ENCODE results near the gene BRD3.

Gene BRD3

DNA sequence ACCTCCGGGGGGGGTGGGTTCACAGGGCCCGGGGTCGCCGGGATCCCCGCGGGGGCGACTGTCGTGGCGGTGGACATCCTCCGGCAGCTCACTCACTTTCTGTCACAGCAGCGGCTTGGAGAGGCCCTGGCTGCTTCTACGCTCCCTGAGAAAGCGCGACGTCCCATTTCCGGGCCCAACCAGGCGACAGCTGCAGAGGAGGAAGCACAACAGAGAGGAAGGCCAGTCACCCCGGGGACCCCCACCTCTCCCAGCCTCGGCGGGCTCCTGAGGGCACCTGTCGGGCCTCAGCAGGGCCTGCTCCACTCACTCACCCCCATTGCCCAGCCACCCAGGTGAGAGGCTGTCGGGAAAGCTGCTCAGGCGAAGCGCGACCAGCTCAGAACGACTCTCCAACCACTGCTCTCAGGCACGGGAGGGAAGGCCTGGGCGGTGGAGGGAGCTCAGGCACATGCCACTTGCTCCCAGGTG, 14.4 kb downstream of the BRD3 start:
- no peak for DNase-seq

DNA sequence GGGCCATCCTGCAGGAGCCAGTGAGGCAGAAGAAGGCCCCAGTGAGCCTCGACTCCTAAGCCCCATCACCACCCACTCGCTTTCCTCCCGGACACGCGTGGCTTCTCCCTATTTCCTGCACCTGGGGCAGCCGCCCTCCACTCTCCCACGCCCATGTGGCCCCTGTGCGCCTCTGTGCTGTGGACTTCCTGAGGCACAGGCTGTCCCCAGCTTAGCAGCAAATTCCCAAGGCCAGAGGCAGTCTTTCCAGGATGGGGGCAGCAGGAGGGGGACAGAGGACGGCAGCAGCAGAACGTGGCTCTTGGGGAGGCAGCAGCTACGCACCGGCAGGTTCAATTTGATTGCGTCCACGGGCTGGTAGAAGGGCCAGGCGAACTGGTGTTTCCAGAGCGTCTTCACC, 14.9 kb downstream of the BRD3 start:
- no peak overlapping the region for H3K27ac ChIP-seq
- DNase-seq = no peak
- peaks cover 63% of the 10 kb centered on the region for H3K36me3 ChIP-seq
- no peak overlapping the region for H3K4me3 ChIP-seq (ENCODE audit: low read depth, low read length)
- TF ChIP-seq, protein P1, sequence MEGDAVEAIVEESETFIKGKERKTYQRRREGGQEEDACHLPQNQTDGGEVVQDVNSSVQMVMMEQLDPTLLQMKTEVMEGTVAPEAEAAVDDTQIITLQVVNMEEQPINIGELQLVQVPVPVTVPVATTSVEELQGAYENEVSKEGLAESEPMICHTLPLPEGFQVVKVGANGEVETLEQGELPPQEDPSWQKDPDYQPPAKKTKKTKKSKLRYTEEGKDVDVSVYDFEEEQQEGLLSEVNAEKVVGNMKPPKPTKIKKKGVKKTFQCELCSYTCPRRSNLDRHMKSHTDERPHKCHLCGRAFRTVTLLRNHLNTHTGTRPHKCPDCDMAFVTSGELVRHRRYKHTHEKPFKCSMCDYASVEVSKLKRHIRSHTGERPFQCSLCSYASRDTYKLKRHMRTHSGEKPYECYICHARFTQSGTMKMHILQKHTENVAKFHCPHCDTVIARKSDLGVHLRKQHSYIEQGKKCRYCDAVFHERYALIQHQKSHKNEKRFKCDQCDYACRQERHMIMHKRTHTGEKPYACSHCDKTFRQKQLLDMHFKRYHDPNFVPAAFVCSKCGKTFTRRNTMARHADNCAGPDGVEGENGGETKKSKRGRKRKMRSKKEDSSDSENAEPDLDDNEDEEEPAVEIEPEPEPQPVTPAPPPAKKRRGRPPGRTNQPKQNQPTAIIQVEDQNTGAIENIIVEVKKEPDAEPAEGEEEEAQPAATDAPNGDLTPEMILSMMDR (IDR thresholded peaks at IDR 0.05; ENCODE audit: low read depth, low read length) = no peak
- H3K27me3 ChIP-seq (ENCODE audit: insufficient read depth, low read depth, severe bottlenecking) = no peaks in the 10 kb centered on the region
- no peaks in the 10 kb centered on the region for H3K9me3 ChIP-seq (ENCODE audit: severe bottlenecking)

More for the DNA sequence above, 14.4 kb downstream of the BRD3 start:
- H3K36me3 ChIP-seq = peaks cover 60% of the 10 kb centered on the region
- no peak overlapping the region for H3K27ac ChIP-seq
- H3K27me3 ChIP-seq (ENCODE audit: insufficient read depth, low read depth, severe bottlenecking) = no peaks in the 10 kb centered on the region
- TF ChIP-seq, protein P1 (IDR thresholded peaks at IDR 0.05; ENCODE audit: low read depth, low read length) = no peak
- no peak overlapping the region for H3K4me3 ChIP-seq (ENCODE audit: low read depth, low read length)
- no peaks in the 10 kb centered on the region for H3K9me3 ChIP-seq (ENCODE audit: severe bottlenecking)

DNA sequence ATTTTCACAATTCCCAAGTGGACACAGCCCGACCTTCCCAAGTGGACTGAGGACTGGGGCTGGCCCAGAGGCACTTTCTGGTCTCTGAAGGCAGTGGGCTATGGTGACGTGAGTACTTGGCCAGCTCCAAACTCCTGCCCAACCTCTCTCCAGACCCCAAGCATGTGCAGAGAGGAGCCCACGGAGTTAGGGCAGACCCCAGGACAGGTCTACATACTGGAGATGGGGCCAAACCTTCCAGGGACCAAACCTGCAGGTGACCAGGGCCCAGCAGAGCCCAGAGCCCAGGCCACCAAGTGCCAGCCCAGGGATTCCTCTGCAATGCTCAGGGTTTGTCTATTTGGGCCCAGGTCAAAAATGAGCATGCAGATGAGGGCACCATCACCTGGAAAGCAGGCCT, 15.3 kb downstream of the BRD3 start:
- Histone ChIP-seq H3K36me3 (peaks cover 68% of the 10 kb centered on the region), H3K4me3 (ENCODE audit: low read depth, low read length) (no peak overlapping the region)
- TF ChIP-seq, protein P1 (IDR thresholded peaks at IDR 0.05; ENCODE audit: low read depth, low read length) = no peak

DNA sequence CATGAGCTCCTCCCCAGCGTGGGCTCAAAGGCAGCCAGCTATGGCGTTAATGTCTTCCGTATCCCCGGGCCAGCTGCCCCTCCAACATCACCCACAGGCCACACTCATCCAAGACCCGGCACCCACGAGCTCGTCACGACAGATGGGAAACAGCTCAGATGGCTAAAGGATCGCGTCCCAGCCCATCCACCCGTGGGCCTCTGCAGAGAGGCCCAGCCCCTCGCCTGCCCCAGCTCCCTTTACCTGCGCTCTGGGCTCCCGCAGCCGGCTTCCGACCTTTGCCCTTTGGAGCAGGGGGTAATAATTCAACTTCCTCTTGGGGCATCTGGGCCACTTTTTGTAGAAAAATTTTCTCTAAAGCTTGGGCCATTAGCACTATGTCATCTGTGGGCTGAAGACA, 16.5 kb downstream of the BRD3 start:
- DNase-seq = no peak
- H3K4me3 ChIP-seq (ENCODE audit: low read depth, low read length) = no peak overlapping the region
- TF ChIP-seq, protein P1 (IDR thresholded peaks at IDR 0.05; ENCODE audit: low read depth, low read length) = no peak
- no peaks in the 10 kb centered on the region for H3K27me3 ChIP-seq (ENCODE audit: insufficient read depth, low read depth, severe bottlenecking)
- peaks cover 80% of the 10 kb centered on the region for H3K36me3 ChIP-seq
- no peaks in the 10 kb centered on the region for H3K9me3 ChIP-seq (ENCODE audit: severe bottlenecking)
- H3K27ac ChIP-seq = no peak overlapping the region

More for the DNA sequence above, 15.3 kb downstream of the BRD3 start:
- H3K27me3 ChIP-seq (ENCODE audit: insufficient read depth, low read depth, severe bottlenecking) = no peaks in the 10 kb centered on the region
- H3K27ac ChIP-seq = no peak overlapping the region
- no peak for DNase-seq
- H3K9me3 ChIP-seq (ENCODE audit: severe bottlenecking) = no peaks in the 10 kb centered on the region

DNA sequence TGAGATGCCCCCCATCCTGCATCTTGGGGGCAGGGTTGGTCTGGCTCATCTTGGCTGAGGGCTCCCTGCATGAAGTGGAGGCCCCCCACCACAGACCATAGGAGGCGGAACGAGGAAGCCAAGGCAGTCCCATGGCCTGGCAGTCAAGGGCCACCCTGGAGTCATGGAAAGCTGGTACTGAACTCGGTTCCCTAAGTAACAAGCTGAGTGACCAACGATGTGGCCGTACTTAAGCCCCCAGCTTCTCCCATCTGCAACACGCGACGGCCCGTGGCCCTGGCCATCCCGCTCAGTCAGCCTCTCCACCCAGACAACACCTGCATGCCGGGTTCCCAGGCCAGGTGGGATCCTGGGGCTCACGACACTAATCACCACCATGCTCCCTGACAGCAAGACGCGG, 17.1 kb downstream of the BRD3 start:
- no peak overlapping the region for H3K27ac ChIP-seq
- no peaks in the 10 kb centered on the region for H3K27me3 ChIP-seq (ENCODE audit: insufficient read depth, low read depth, severe bottlenecking)
- TF ChIP-seq, protein P1 (IDR thresholded peaks at IDR 0.05; ENCODE audit: low read depth, low read length) = no peak
- DNase-seq = no peak
- no peak overlapping the region for H3K4me3 ChIP-seq (ENCODE audit: low read depth, low read length)
- H3K36me3 ChIP-seq = peaks cover 86% of the 10 kb centered on the region
- H3K9me3 ChIP-seq (ENCODE audit: severe bottlenecking) = no peaks in the 10 kb centered on the region

Data from WERI-Rb-1 (cell line).